NB4 (cell line): ENCODE results near the gene BARHL1.

Source experiments
- CTCF ChIP-seq: IDR thresholded peaks from one replicate; pipeline ENCODE4 v1.5.1; 2012; ENCODE audit warnings: low read depth, low read length
- MAX ChIP-seq: IDR thresholded peaks from 2 replicates; pipeline ENCODE4 v1.6.1; 2011; ENCODE audit warnings: low read depth, low read length
- POLR2A ChIP-seq: IDR thresholded peaks from 2 replicates; pipeline ENCODE4 v1.6.1; 2011; ENCODE audit warnings: mild to moderate bottlenecking; ENCODE audit not compliant: insufficient read length; ENCODE audit errors: extremely low read depth

GRCh38 chr9:132592451-132592850 lies 10.0 kb downstream of the BARHL1 start:
- no peak for TF ChIP-seq CTCF
- TF ChIP-seq POLR2A, result no peak
- no peak for TF ChIP-seq MAX
